ENCODE results near the gene MTERF2.
"Not testable (repeated sequence)": the region's sequence is repeated elsewhere in the genome, so short reads cannot be mapped to it uniquely, and the experiment has no call there.

MTERF2 gene, protein sequence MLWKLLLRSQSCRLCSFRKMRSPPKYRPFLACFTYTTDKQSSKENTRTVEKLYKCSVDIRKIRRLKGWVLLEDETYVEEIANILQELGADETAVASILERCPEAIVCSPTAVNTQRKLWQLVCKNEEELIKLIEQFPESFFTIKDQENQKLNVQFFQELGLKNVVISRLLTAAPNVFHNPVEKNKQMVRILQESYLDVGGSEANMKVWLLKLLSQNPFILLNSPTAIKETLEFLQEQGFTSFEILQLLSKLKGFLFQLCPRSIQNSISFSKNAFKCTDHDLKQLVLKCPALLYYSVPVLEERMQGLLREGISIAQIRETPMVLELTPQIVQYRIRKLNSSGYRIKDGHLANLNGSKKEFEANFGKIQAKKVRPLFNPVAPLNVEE

DNA sequence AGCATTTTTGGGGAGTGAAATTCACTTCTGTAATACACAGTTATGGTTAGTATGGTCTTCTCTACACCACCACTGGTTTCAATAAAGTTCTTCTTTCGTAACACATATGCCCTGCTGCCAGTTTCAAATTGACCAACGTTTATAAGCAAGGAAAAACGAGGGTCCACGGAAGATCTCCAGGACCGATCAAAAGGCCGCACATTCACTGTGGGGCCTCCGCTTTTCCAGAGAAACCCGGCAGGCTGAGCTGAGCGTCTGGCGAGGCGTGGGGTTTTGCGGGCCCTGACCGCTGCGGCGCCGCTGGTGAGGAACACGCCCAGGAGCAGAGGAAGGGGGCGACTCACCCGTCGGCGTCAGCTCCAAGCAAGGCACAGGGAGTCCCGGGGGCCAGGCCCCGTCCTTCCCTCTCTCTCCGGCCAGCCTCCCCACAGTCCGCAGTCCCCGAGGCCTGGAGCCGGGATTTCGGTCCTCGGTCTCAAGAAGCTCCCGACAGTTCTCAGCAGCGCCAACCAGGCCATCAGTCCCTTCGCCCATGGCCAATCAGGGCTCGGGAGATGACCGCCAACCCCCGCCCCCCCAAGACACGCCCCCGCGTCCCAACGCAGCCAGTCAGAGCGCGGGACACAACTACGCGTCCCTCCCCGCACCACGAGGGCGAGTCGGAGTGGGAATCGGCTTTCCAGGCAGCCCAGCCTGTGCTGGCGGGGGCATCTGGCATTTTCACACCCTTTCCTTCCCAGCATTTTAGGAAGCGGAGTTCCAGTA, at the start of gene MTERF2:
TSS of gene MTERF2 (minus strand) at position 522 of the 765 bp plus-strand sequence. CDS start 8,432 bp downstream, outside the sequence.
- peak; percentile 73 for DNase-seq (ENCODE audit: low read depth)

DNA sequence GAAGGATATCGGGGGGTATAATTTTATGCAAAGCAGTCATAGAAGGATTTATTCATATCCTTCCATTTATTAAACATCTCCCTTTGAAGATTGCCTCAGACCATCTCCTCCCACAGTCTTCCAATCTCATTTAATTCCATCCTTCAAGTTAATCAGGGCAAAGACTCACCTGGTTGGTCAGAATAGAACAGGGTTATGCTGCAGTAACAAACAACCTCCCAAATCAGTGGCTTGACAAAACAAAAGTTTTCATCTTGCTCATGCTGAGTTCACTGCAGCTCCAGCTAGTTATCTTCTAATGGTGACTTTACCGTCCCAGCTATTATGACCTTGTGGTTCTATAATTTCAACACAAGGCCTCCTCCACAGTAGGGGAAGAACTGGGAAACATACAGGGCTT, 48.8 kb upstream of the MTERF2 start:
- no peak for DNase-seq (ENCODE audit: low read depth)

DNA sequence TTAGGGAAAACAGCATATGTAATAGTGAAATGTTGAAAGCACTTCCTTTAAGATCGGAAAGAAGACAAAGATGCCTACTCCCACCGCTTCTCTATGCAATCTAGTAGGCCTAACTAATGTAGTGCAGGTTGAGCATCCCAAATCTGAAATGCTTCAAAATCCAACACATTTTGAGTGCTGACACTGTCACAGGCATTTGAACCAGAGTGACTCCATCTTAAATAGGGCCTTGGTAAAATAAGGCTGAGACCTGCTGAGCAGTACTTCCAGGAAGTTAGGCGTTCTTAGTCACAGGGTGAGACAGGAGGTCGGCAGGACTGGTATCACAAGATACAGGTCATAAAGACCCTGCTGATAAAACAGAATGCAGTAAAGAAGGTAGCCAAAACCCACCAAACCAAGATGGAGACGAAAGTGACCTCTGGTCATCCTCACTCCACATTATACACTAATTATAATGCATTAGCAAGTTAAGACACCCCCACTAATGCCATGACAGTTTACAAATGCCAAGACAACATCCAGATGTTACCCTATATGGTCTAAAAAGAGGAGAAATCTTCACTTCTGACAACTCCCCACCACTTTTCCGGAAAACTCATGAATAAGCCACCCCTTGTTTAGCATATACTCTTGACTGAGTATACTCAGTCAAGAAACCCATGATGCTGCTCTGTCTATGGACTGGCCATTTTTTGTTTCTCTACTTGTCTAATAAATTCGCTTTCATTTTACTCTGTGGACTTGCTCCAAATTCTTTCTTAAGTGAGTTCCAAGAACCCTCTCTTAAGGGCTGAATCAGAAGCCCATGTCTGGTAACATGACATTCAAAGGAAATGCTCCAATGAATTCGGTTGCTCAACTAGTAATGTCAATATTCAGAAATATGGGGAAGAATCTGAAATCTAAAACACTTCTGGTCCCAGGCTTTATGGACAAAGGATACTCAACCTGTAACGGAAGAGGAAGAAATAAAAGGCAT, 47.1 kb upstream of the MTERF2 start:
- DNase-seq (ENCODE audit: low read depth), result no peak

DNA sequence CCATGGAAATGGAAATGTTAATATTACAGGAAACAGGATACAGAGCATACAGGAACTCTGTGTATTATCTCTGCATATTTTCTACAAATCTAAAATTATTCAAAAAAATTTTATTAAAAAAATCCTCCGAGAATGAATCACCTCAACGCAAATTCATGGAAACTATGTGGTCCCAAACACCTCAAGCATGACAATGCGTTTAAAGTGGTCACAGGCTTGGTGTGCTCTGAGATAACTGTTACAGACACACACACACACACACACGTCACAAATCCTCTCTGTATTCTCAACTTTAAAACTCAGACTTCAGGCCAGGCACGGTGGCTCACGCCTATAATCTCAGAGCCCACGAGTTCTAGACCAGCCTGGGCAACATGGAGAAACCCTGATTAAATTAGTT, 45.3 kb upstream of the MTERF2 start:
- no peak for DNase-seq (ENCODE audit: low read depth)

DNA sequence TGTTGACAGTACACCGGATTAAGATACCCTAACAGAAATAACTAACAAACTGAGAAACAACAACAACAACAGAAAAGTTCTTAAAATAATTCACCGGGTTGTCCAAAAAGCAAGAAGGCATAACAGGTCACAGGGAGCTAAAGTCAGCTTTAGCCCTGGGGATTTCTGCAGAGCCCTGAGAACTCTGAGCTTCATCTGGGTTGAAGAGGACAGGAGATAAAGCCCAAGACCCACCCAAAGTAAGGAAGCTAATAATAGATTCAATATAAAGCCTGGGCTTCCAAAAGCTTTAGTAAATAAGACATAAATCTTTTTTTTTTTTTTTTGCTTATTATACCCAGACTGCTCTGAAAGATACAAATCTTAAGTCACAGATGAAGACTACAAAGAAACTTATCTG, 44.1 kb upstream of the MTERF2 start:
- DNase-seq (ENCODE audit: low read depth), result no peak

DNA sequence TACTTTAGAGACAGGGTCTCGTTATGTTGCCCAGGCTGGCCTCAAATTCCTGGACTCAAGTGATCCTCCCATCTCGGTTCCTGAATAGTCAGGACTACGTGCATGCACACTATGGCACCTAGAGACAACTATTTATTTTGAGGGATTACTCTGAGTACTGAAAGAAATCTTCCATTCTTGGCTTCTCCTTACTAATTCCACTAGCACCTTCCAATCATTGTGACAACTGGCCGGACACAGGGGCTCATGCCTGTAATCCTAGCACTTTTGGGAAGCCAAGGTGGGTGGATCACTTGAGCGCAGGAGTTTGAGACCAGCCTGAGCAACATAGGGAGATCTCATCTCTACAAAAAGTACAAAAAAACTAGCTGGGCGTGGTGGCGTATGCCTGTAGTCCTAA, 42.1 kb upstream of the MTERF2 start:
- DNase-seq (ENCODE audit: low read depth), result no peak

DNA sequence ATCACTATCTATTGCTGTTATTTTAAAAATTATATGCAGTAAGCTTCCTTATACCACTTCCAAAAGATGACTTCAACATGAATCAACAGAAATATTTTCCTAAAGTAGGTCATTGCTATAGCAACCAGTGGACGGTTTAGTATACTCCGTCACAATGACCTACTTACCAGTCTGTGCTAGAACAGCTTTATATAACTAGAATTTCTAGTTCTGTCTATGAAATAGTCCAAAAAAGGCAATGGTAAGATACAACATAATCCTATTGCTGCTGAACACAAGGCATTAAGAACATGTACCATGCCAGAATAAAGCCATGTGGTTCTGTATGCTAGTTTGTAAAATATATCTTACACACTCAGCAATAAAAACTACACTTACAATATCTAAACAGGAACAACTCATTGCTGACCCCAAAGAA, 40.7 kb upstream of the MTERF2 start:
- DNase-seq (ENCODE audit: low read depth), result no peak

DNA sequence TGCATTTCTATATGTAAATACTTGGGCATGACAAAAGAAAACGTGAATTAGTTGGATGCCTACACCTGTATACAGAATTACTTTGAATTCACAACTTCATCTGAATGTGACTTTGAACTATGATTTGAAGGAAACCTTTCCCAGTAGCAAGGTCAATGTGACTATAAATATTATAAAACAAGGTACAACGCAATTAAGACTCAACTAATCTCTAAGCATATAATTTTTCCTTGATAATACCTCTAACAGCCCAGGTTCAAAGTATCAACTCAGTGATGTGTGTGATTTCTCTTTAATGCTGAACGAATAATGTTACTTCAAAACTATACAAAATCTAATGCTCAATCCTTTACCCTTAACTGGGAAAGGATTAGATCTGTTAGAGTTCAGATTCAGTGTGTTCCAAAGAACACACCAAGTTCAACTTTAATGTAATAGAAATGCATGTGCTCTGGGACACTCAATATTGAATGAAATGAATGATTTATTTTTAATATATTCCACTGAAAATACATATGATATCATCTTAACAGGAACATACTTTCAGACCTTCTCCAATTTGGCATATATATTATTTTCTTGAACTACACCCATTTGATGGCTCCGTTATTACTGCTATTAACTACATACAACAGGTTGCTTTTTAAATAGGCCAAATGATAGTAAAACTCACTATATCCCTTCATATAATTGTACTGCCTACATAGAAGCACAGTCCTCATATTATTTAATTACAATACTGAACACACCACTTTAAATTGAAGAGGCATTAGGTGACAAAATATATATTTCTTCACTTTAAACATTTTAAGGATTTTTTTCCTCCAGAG, 40.1 kb upstream of the MTERF2 start:
- DNase-seq (ENCODE audit: low read depth), result no peak

DNA sequence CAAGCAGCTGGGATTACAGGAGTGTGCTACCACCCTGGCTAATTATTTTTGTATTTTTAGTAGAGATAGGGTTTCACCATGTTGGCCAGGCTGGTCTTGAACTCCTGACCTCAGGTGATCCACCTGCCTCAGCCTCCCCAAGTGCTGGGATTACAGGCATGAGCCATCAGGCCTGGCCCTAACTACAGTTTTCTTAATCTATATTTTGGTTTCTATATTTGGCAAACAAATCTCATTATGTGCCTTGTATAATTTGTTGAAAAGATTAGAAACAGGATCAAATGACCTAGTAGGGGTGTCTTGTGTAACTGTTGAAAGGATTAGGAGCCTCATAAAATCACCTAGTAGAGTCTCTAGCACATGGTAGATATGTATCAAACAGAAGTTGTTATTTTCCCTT, 39.4 kb upstream of the MTERF2 start:
- not testable (repeated sequence) for DNase-seq (ENCODE audit: low read depth)

DNA sequence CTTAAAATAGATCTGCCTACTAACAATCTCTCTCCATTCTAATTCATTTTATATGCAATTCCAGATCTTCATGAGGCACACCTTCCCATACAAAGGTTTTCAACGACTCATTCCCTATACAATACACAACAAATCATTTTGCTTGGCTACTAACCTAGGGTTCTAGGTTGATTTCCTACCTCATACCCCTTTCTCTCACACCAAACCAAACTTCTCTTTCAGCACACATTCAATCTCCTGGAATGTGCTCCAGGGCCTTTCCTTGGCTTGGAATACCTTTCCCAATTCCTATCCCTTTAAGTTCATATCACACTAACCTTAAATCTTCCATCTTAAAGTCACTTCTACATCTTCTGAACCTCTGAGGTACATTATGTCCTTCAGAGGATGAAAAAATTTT, 38.7 kb upstream of the MTERF2 start:
- no peak for DNase-seq (ENCODE audit: low read depth)

DNA sequence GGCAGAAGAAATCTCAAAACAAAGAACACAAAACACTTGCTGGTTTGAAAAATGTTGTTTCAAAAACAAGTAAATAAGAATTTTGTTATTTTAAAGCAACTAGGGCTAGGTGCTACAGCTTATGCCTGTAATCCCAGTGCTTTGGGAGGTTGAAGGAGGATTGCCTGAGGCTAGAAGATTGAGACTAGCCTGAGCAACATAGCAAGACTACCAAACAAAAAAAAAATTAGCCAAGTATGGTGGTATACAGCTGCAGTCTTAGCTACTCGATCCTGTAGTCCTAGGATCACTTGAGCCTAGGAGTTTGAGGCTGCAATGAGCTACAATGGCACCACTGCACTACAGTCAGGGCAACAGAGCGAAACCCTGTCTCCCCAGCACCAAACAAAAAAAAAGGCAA, 32.6 kb upstream of the MTERF2 start:
- no peak for DNase-seq (ENCODE audit: low read depth)

DNA sequence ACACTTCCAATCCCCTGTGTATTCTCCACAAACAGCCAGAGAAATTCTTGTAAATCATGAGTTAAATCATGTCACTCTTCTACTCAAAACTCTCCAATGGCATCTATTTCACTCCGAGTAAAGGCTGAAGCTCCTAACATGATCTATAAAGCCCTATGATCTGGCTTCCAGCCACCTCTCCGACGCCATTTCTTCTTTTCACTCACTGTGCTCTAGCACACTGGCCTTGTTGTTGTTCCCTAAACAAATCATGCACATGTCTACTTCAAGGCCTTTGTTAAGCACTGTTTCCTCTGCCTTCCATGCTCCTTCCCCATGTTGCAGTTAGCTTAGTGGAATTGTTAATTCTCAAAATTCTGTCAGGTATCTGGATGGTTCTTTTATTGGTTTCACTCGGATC, 30.1 kb upstream of the MTERF2 start:
- no peak for DNase-seq (ENCODE audit: low read depth)

DNA sequence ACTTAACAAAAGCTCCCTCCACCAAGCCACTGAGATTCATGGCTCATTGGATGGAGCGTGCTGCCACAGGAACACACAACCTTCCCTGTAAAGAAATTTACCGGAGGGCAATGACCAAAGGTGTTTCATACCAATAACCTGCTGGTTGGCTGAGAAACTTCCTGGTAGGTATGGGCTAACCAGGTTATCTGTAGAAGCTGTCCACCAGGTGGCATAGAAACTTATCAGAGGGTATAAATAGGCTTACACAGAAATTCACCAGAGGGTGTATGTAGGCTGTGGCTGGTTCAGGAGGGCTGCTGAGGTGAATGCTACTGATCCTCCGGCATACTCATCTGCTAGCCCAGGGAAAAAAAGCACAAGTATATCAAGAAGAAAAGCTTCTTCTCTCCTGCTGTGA, 27.1 kb upstream of the MTERF2 start:
- DNase-seq (ENCODE audit: low read depth), result no peak

DNA sequence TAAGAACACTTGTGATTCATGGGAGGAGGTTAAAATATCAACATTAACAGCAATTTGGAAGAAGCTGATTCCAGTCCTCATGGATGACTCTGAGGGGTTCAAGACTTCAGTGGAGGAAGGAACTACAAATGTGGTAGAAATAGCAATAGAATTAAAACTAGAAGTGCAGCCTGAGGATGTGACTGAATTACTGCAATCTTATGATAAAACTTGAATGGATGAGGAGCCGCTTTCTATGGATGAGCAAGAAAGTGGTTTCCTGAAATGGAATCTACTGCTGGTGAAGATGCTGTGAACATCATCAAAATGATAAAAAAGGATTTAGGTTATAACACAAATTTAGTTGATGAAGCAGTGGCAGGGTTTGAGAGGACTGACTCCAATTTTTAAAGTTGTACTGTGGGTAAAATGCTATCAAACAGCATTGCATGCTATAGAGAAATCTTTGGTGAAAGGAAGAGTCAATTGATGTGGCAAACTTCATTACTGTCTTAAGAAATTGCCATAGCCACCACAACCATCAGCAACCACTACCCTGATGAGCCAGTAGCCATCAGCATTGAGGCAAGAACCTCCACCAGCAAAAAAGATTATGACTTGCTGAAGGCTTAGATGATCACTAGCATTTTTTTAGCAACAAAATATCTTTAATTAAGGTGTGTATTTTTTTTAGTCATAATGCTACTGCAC, 25.9 kb upstream of the MTERF2 start:
- DNase-seq (ENCODE audit: low read depth), result no peak

DNA sequence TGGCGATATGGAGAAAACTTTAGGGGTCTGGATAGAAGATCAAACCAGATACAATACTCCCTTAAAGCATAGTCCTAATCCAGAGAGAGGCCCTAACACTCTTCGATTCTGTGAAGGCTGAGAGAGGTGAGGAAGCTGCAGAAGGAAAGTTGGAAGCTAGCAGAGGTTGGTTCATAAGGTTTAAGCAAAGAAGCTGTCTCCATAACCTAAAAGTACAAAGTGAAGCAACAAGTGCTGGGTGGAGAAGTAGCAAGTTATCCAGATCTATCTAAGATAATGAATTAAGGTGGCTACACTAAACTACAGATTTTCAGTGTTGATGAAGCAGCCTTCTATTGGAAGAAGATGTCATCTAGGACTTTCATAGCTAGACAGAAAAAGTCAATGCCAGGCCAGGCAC, 24.6 kb upstream of the MTERF2 start:
- no peak for DNase-seq (ENCODE audit: low read depth)

DNA sequence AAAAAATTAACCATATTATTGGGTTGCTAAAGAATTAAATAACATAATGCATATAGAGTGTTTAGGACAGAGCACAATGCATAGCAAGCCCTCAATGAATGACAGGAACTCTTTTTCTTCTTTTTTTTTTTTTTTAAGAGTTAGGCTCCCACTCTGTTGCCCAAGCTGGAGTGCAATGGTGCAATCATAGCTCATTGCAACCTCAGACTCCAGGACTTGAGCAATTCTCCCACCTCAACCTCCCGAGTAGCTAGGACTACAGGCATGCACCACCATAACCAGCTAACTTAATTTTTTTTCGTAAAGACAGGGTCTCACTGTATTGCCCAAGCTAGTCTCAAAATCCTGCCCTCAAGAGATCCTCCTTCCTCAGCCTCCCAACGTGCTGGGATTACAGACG, 20.5 kb upstream of the MTERF2 start:
- DNase-seq (ENCODE audit: low read depth), result no peak

DNA sequence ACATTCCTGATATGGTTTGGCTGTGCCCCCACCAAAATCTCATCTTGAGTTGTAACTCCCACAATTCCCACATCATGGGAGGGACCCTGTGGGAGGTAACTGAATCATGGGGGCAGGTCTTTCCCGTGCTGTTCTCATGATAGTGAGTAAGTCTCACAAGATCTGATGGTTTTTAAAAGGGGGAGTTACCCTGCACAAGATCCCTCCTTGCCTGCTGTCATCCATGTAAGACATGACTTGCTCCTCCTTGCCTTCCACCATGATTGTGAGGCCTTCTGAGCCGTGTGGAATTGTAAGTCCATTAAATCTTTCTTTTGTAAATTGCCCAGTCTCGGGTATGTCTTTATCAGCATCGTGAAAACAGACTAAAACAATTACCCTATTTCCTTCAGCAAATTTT, 15.7 kb upstream of the MTERF2 start:
- not testable (repeated sequence) for DNase-seq (ENCODE audit: low read depth)

DNA sequence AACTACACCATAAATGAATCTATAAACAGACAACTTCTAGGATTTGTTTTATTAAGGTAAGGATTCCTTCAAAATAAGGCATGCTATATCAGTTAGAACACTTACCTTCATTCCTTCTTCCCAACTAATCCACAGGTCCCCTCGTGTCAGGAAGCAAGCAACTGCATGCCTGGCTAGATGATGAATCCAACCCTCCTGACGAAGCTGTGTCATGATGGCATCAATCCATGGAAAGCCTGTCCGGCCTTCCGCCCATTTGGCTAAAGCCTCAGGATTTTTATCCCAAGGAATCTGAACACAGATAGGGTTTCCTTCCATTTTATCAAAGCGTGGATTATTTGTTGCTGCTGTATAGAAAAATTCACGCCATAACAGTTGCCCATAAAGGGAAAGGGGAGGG, 12.5 kb upstream of the MTERF2 start:
- DNase-seq (ENCODE audit: low read depth), result no peak

DNA sequence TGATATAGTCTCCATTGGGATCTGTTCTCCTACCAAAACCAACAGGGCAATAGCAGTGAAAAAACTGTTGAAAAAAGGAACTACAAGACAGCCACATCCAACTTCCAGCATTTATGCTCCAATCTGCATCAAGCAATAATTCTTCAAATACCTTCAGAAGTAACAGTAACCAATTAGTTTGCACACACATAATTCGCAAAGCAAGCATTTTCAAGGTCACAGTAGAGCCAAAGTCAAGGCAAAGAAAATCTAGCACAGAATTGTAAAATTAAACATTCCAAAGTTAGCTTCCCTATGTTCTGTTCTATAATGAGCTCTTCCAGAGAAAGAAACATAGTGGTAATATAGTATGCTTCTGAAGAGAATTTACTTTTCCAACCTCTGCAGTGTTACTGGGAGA, 11.0 kb upstream of the MTERF2 start:
- DNase-seq (ENCODE audit: low read depth), result no peak

DNA sequence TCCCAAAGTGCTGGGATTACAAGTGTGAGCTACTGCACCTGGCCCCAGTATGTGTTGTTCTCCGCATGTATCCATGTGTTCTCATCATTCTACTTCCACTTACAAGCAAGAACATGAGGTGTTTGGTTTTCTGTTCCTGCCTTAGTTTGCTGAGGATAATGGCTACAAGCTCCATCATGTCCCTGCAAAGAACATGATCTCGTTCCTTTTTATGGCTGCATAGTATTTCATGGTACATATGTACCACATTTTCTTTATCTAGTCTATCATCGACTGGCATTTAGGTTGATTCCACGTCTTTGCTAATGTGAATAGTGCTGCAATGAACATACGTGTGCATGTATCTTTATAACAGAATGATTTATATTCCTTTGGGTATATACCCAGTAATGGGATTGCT, 9.2 kb upstream of the MTERF2 start:
- DNase-seq (ENCODE audit: low read depth), result not testable (repeated sequence)

Measured in activated T-cell treated with anti-CD3 and anti-CD28 coated beads for 24 hours (primary cell).